ENCODE results near the gene CIB1.
"Not testable (repeated sequence)": the region's sequence is repeated elsewhere in the genome, so short reads cannot be mapped to it uniquely, and the experiment has no call there.

The CIB1 gene

GRCh38 chr15:90201130-90201943, 32.4 kb downstream of the CIB1 start, which contains the start of gene SEMA4B:
Gene SEMA4B, plus strand, starts transcription at chr15:90201330. Its CDS starts 249 bp downstream, at chr15:90201579.
- peak; percentile 38 for DNase-seq (ENCODE audit: low spot score)
- FAIRE-seq: no peak

- FAIRE-seq (no peak), DNase-seq (ENCODE audit: low spot score) (no peak)
These were observed 33.1 kb downstream of the CIB1 start for GRCh38 chr15:90200534-90201129.

DNA sequence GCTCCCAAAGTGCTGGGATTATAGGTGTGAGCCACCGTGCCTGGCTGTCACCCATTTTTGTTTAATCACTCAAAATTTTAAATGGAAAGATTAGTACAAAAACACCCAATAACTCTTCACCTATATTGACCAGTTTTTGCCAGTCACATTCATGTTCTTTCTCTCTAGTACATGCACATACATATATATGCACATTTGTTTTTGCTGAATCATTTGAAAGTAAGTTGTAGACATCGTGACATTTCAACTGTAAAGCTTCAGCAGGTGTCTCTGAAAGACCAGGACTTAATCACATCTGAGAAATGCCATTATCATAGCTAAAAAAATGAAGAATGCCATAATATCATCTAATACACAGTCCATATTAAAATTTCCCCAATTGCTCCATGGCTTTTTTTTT, 39.1 kb downstream of the CIB1 start:
- FAIRE-seq (no peak), DNase-seq (ENCODE audit: low spot score) (no peak)

- DNase-seq (ENCODE audit: low spot score) (no peak), FAIRE-seq (no peak)
These were observed 40.6 kb downstream of the CIB1 start for GRCh38 chr15:90192961-90193786.

- FAIRE-seq: no peak
- peak; percentile 63 for DNase-seq (ENCODE audit: low spot score)
These were observed 41.8 kb downstream of the CIB1 start for GRCh38 chr15:90191794-90192509.

DNA sequence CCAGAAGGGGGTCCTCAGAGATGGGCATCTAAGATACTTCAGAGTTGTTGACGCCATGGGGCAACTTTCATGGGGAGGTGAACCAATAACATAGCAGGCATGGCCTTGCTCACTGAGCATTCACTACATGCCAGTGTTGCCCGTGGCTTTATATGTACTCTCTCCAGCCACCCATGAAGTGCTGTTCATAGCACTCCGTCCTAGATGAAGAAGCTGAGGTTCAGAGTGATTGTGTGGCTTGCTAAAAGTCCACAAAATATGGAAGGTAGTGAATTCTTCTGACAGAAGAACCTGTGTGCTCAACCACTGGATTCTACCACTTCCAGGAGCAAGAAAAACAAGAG, 42.4 kb downstream of the CIB1 start:
- FAIRE-seq (no peak), DNase-seq (ENCODE audit: low spot score) (no peak)

GRCh38 chr15:90190606-90191343, 43.0 kb downstream of the CIB1 start:
- FAIRE-seq: no peak

DNA sequence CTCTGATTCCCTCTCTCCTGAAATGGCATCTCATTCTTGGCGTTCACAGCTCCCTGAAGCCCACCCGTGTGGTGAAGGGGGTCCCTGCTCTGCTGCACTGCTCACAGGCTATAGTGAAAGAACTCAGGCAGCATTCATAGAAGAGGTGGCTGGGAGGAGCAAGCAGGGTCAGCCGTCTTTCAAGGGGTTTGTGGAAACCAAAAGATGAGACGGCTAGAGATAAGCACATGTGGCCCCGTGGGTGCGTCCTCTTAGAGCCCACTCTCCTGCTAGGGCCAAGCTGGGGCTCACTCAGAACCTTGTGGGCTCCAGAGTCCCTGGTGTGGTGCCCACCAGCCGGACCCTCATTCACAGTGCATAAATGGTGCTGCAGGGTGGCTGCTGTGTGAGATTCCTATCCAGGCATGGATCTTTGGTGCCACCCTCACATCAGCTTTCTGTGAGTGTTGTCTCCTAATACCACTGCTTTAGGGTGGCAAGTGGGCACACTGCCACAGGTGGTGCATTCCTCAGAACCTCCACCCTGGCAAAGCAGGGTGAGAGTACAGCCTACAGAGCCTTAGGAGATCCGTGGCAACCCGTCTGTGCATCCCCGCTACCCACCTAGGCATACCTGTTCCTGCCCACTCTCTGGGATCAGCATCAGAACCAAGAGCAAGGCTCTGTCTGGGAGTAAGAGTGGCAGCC, 43.8 kb downstream of the CIB1 start:
- FAIRE-seq (no peak), DNase-seq (ENCODE audit: low spot score) (no peak)

More at GRCh38 chr15:90190606-90191343, 43.0 kb downstream of the CIB1 start:
- no peak for DNase-seq (ENCODE audit: low spot score)

- FAIRE-seq: no peak
- no peak for DNase-seq (ENCODE audit: low spot score)
These were observed 44.6 kb downstream of the CIB1 start for GRCh38 chr15:90188914-90189748.

DNA sequence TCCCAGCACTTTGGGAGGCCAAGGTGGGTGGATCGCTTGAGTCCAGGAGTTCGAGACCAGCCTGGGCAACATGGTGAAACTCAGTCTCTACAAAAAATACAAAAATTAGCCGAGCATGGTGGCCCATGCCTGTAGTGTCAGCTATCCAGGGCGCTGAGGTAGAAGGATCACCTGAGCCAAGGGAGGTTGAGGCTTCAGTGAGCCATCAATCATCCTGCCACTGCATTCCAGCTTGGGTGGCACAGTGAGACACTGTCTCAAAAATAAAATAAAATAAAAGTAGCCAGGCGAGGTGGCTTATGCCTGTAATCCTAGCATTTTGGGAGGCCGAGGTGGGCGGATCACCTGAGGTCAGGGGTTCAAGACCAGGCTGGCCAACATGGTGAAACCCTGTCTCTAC, 45.7 kb downstream of the CIB1 start:
- not testable (repeated sequence) for FAIRE-seq; DNase-seq (ENCODE audit: low spot score)

GRCh38 chr15:90187257-90187868, 46.4 kb downstream of the CIB1 start:
- FAIRE-seq: no peak
- DNase-seq (ENCODE audit: low spot score): no peak

DNA sequence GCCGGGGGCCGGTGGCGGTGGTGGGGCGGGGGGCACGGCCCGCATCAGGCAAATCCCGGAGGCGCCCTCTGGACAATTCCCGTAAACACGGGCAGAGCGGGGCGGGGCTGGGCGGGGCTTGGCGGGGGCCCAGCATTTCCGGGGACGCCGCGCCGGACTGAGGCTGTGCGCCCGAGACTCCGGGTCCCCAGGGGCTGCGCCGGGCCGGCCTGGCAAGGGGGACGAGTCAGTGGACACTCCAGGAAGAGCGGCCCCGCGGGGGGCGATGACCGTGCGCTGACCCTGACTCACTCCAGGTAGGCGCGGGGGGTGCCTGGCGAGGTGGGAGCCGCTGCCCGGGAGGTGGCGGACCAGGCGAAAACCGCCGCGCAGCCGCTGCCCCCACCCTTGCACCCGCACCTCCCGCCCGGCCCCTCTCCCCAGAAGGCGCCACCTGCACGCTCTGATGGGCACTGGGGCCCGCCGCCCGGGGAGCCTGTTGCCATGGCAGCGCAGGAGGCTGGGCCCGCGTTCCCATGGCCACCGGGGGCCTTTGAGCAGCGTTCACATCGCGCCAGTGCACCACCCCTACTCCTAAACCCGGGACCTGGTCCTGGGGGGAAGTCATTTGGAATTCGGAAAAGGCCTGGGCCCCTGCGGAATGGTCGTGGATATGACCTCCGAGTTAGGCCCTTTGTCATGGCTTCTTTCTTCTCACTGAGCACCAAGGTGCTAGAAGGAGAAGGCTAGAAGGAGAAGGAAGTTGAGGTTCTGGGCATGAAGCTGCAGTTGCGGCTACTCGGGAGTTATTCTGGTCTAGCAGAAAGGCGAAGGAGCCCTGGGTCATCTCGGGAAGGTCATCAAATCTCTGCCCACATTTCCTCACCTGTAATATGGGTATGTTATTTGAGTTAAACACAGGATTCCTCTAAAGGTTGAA, 48.7 kb downstream of the CIB1 start:
- DNase-seq (ENCODE audit: low spot score): peak; percentile 88
- FAIRE-seq: no peak

- DNase-seq (ENCODE audit: low spot score) (peak; percentile 90), FAIRE-seq (peak; percentile 83)
These were observed 49.5 kb downstream of the CIB1 start for GRCh38 chr15:90184119-90184785.

GRCh38 chr15:90181776-90182175, 52.0 kb downstream of the CIB1 start:
- DNase-seq (ENCODE audit: low spot score) (no peak), FAIRE-seq (no peak)

Data from RCC 7860 (cell line).